ENCODE results near the gene ABCG5.

- TF ChIP-seq YY1 (tag by site-specific recombination; IDR thresholded peaks at IDR 0.05): no peak
- no peak for TF ChIP-seq CTCF (tag by site-specific recombination; IDR thresholded peaks at IDR 0.05)
- no peak for TF ChIP-seq ZBTB8A (tag by site-specific recombination; IDR thresholded peaks at IDR 0.05)
- TF ChIP-seq, protein P1, sequence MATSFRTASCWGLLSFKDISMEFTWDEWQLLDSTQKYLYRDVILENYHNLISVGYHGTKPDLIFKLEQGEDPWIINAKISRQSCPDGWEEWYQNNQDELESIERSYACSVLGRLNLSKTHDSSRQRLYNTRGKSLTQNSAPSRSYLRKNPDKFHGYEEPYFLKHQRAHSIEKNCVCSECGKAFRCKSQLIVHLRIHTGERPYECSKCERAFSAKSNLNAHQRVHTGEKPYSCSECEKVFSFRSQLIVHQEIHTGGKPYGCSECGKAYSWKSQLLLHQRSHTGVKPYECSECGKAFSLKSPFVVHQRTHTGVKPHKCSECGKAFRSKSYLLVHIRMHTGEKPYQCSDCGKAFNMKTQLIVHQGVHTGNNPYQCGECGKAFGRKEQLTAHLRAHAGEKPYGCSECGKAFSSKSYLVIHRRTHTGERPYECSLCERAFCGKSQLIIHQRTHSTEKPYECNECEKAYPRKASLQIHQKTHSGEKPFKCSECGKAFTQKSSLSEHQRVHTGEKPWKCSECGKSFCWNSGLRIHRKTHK (tag by site-specific recombination; IDR thresholded peaks at IDR 0.05): no peak
- no peak for TF ChIP-seq ZNF776 (tag by site-specific recombination; IDR thresholded peaks at IDR 0.05; ENCODE audit: borderline replicate concordance)
- TF ChIP-seq KLF7 (tag by site-specific recombination; IDR thresholded peaks at IDR 0.05; ENCODE audit: borderline replicate concordance): no peak
- TF ChIP-seq TCF7L2 (IDR thresholded peaks at IDR 0.05; ENCODE audit: borderline replicate concordance, low read depth, low read length): no peak
- no peak for TF ChIP-seq ZNF292 (tag by site-specific recombination; IDR thresholded peaks at IDR 0.05; ENCODE audit: borderline replicate concordance, low read depth)
Observed at GRCh38 chr2:43879261-43879660, 40.6 kb upstream of the ABCG5 start.
